Cardiac muscle cell (in vitro differentiated cells and primary cell): ENCODE measurements around the gene CPXM2. TPM values are rescaled to one million over a fixed set of nuclear protein-coding genes. Genes with fewer than 3 reads are reported as not detected.

ENCODE experiments used
- DNase-seq, 2 donors: peaks; one replicate each; pipeline versions ENCODE4 v3.0.0 to v3.0.0-alpha.2; 2010 to 2017; ENCODE audit warnings: low read depth in 1 of 2, low spot score in 1 of 2
- H3K27ac ChIP-seq: fragments of 200-600 bp; sonication (generic); 2 replicates; pipeline ENCODE4 v1.5.1; 2016
- H3K27me3 ChIP-seq: fragments of 200-600 bp; sonication (generic); 2 replicates; pipeline ENCODE4 v1.6.0; 2016; ENCODE audit warnings: control low read depth
- H3K36me3 ChIP-seq: fragments of 200-600 bp; sonication (generic); 2 replicates; pipeline ENCODE4 v1.5.1; 2016; ENCODE audit warnings: control low read depth
- H3K4me1 ChIP-seq: fragments of 200-600 bp; sonication (generic); 2 replicates; pipeline ENCODE4 v1.8.1; 2017; ENCODE audit warnings: low read depth, mild to moderate bottlenecking, mixed run types
- H3K4me3 ChIP-seq: fragments of 200-600 bp; sonication (generic); 2 replicates; pipeline ENCODE4 v1.5.1; 2016; ENCODE audit warnings: mild to moderate bottlenecking
- H3K9me3 ChIP-seq: fragments of 200-600 bp; sonication (generic); 2 replicates; pipeline ENCODE4 v1.5.1; 2017; ENCODE audit warnings: low read depth, mild to moderate bottlenecking, control low read depth
- polyA plus RNA-seq: library from polyadenylated mRNA; unstranded; fragments of >200 nt; fragmentation: Nextera tagmentation; extraction: Ambion mirVana; gene quantifications from 2 replicates; pipeline ENCODE4 v1.2.1, GENCODE V29; 2016
- total RNA-seq: library from RNA; depleted of rRNA; stranded (reverse); fragments of >200 nt; gene quantifications from 2 replicates; pipeline ENCODE4 v1.2.3, GENCODE V29; 2016
- TF ChIP-seq, protein P1 (sequence below): IDR thresholded peaks from 2 replicates; pipeline ENCODE4 v1.5.1; 2012; ENCODE audit warnings: low read depth, mild to moderate bottlenecking, low read length

The CPXM2 gene
- total and polyA plus RNA-seq, 2 experiments from 2014 or later: 0.39 to 1.3 TPM

DNA sequence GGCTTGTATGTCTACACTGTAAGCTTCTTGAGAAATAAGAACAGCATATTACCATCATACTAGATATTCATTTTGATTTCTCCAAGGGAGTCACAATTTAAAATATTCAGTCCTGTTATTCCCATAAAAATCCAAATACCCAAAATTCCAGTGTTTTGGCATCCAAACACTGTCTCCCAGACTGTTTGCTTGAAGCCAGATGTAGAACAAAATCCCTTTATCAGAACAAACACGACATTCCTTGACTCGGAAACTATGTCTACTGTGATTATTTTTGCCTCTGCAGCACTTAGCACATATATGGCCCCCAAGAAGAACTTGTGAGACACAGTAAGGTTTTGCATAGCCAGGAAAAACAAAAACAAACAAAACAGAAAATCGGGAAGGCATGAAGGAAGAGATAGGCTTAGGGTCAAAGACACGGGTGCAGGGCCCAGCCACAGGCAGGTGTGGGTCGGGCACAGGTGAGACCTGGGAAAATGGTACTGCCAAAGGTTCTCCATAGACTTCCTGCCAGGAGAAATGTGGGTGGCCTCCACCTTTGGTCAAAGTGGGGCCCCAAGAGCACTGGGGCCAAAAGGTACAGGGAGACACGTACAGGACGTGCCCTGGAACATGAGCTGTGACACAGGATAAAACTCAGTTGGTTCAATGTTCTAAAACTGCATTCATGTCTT is 36.5 kb downstream of the CPXM2 start:
- no peak overlapping the region for H3K4me3 ChIP-seq
- no peaks in the 10 kb centered on the region for H3K9me3 ChIP-seq
- H3K36me3 ChIP-seq: no peaks in the 10 kb centered on the region
- TF ChIP-seq, protein P1, sequence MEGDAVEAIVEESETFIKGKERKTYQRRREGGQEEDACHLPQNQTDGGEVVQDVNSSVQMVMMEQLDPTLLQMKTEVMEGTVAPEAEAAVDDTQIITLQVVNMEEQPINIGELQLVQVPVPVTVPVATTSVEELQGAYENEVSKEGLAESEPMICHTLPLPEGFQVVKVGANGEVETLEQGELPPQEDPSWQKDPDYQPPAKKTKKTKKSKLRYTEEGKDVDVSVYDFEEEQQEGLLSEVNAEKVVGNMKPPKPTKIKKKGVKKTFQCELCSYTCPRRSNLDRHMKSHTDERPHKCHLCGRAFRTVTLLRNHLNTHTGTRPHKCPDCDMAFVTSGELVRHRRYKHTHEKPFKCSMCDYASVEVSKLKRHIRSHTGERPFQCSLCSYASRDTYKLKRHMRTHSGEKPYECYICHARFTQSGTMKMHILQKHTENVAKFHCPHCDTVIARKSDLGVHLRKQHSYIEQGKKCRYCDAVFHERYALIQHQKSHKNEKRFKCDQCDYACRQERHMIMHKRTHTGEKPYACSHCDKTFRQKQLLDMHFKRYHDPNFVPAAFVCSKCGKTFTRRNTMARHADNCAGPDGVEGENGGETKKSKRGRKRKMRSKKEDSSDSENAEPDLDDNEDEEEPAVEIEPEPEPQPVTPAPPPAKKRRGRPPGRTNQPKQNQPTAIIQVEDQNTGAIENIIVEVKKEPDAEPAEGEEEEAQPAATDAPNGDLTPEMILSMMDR: no peak
- DNase-seq: no peak
- H3K4me1 ChIP-seq: peaks cover 6% of the 10 kb centered on the region
- no peaks in the 10 kb centered on the region for H3K27me3 ChIP-seq
- no peak overlapping the region for H3K27ac ChIP-seq

DNA sequence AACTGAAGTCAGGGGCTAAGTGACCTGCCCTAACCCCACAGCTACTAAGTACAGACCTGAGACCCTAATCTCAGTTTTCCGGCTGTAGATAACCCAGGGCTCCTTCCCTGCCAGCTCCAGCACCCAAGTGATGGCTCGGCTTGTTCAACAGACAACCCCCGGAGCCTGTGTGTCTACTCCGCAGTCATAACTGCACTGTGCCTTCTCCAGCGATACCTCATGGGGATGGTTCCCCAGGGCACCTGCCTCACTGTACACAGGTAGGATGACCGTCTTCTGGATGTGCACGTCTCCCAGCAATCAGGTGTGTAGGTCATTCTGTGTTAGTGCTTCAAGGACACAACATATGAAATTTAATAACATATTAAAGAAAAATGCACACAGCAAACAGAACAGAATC is 37.1 kb downstream of the CPXM2 start:
- Histone ChIP-seq H3K36me3 (no peaks in the 10 kb centered on the region), H3K27ac (no peak overlapping the region), H3K9me3 (no peaks in the 10 kb centered on the region), H3K4me1 (peaks cover 6% of the 10 kb centered on the region), H3K27me3 (no peaks in the 10 kb centered on the region), H3K4me3 (no peak overlapping the region)
- no peak for DNase-seq
- TF ChIP-seq, protein P1: no peak

DNA sequence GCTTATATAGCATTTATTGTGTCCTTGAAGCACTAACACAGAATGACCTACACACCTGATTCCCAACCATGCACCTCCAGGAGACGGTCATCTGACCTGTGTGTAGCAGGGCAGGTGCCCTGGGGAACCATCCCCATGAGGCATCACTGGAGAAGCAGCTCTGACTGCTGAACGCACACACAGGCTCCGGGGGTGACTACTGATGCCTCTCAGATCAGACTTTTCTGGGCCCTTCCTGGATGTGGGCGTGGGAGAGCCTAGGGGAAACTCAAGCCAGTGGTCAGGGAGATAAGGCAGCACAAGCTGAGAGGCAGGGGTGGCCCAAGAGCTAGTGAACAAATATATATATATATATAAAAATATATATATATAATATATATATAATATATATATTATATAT is 37.6 kb downstream of the CPXM2 start:
- no peak for DNase-seq
- Histone ChIP-seq H3K4me3 (no peak overlapping the region), H3K27ac (no peak overlapping the region), H3K9me3 (no peaks in the 10 kb centered on the region), H3K36me3 (no peaks in the 10 kb centered on the region), H3K27me3 (no peaks in the 10 kb centered on the region), H3K4me1 (peaks cover 6% of the 10 kb centered on the region)
- TF ChIP-seq, protein P1: no peak

DNA sequence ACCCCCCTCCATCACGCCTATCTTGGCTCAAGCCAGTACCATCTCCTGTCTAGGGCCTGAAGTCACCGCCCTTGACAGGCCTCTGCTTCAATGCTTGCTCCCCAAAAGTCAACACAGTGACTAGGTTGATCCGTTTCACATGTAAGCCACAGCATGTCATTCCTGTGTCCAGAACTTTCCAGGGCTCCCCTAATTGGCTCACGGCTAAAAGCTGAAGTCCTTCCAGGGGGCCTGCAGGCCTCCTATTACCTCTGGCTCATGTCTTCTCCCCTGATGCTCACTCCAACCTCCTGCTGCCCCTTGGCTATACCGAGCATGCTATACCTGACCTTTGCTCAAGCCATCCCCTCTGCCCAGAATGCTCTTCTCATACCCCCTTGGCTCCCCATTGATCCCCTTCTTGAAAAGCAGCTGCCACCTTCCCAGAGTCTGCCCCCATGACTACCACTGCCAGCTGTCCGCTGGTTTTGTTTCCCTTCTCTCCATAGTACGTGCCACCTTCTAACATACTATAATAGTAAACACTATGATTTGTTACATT is 39.1 kb downstream of the CPXM2 start:
- Histone ChIP-seq H3K4me1 (peaks cover 6% of the 10 kb centered on the region), H3K27ac (no peak overlapping the region), H3K4me3 (no peak overlapping the region), H3K27me3 (no peaks in the 10 kb centered on the region), H3K9me3 (no peaks in the 10 kb centered on the region), H3K36me3 (no peaks in the 10 kb centered on the region)
- TF ChIP-seq, protein P1: no peak
- no peak for DNase-seq

DNA sequence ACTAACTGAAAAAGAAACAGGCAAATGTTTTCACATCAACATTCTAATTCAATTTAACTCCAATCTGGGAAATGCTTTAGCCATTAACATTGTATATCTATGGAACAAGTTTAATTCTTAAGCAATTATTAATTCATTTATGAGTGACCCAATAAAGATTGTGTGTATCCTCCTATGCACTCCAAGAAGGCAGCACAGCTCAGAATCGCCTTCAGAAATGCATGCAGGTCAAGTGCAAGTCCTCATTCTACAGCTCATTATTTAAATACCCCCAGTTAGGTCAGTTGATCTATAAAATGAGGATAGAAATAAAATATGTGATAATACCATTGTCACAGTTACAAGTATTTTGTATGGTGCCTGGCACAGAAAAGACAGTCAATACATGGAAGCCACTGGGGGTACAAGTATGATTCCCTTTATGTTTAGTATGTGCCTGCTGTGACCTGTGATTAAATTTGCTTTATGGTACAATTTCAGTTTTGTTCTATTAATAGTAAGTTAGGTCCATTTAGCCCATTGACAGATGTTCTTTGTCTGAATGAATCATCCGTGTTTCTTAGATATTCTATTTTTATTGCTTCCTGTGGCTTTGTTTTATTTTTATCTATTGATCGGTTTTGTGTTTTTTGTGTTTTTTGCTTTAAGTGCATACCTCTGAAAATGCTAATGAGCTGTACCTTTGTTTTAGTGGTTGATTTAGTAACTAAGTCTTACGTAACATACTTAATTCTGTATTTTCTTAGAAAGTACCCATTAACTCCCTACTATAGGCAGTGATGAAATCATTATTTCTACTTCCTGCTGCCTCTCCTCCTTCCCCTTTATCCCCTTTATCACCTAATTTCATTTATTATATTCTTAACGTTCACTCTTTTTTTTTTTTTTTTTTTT is 42.8 kb downstream of the CPXM2 start:
- no peak overlapping the region for H3K4me3 ChIP-seq
- no peaks in the 10 kb centered on the region for H3K4me1 ChIP-seq
- H3K36me3 ChIP-seq: no peaks in the 10 kb centered on the region
- TF ChIP-seq, protein P1: no peak
- no peaks in the 10 kb centered on the region for H3K9me3 ChIP-seq
- DNase-seq: no peak
- H3K27me3 ChIP-seq: no peaks in the 10 kb centered on the region
- H3K27ac ChIP-seq: no peak overlapping the region
